Measurements from ENCODE around the gene EIF2AK3.

EIF2AK3 gene

DNA sequence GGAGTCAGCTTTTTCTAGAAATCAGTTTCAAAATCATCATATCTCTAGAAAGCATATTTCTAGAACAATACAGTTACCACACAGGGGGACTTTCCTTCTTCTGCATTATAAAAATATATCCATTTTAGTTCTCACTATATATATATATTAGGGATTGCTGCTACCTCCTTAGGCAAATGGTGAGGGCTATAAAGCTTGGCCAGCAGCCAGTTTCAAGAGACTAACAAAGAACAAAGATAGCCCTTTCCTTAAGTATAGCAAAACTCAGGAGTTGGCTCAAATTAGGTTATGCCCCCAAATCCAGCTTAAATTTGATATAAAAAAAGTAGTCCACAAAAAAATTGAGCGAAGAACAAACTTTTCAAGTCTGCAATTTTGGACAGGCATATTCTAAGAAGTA, 70.0 kb downstream of the EIF2AK3 start:
- no peak for TF ChIP-seq CTCF (conservative IDR thresholded peaks at IDR 0.05; ENCODE audit: low read length)
- TF ChIP-seq EZH2phosphoT487 (IDR thresholded peaks at IDR 0.05; ENCODE audit: borderline replicate concordance), result no peak
- no peaks in the 10 kb centered on the region for H3K79me2 ChIP-seq (ENCODE audit: insufficient read depth, low read length)
- no peaks in the 10 kb centered on the region for H3F3A ChIP-seq (ENCODE audit: low read depth)
- H4K20me1 ChIP-seq (ENCODE audit: insufficient read depth, low read length, poor library complexity, severe bottlenecking), result no peaks in the 10 kb centered on the region
- H3K4me3 ChIP-seq (ENCODE audit: low read length, poor library complexity, severe bottlenecking), result no peak overlapping the region
- no peaks in the 10 kb centered on the region for H3K4me1 ChIP-seq (ENCODE audit: insufficient read depth, low read length, poor library complexity, severe bottlenecking)
- no peaks in the 10 kb centered on the region for H3K9me2 ChIP-seq (replicated peaks; ENCODE audit: low read depth, low read length)
- H3K9me3 ChIP-seq (ENCODE audit: insufficient read depth, low read depth, low read length), result no peaks in the 10 kb centered on the region
- H3K27me3 ChIP-seq (ENCODE audit: insufficient read depth, low read length, poor library complexity, severe bottlenecking), result no peaks in the 10 kb centered on the region
- no peak overlapping the region for H3K4me2 ChIP-seq (ENCODE audit: low read depth, low read length, poor library complexity, severe bottlenecking)
- peaks cover 60% of the 10 kb centered on the region for H3K36me3 ChIP-seq (ENCODE audit: insufficient read depth, low read length)
- H3K9ac ChIP-seq (ENCODE audit: low read depth, low read length, poor library complexity, severe bottlenecking), result no peak overlapping the region
- no peak overlapping the region for H2AFZ ChIP-seq (ENCODE audit: low read length)

DNA sequence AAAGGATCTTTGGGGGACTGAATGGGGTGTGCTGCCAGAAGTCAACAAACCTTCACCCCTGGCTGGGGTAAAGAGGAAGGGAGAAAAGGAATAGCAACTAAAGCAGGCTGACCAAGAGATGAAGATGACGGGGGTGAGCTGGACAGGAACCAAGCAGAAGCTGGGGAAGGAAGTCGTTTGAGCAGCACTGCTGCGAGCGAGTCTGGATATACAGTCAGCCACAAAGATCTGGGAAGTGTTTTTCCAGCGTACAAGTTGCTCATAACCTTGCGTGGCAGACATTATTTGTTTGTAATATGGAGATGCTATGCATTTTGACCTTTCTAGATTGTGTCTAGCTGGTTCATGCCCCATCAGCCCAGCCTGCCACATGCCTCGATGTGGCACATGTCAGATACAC, 71.2 kb downstream of the EIF2AK3 start:
- TF ChIP-seq EZH2phosphoT487 (IDR thresholded peaks at IDR 0.05; ENCODE audit: borderline replicate concordance), result no peak
- TF ChIP-seq CTCF (conservative IDR thresholded peaks at IDR 0.05; ENCODE audit: low read length), result no peak
- no peaks in the 10 kb centered on the region for H3F3A ChIP-seq (ENCODE audit: low read depth)

DNA sequence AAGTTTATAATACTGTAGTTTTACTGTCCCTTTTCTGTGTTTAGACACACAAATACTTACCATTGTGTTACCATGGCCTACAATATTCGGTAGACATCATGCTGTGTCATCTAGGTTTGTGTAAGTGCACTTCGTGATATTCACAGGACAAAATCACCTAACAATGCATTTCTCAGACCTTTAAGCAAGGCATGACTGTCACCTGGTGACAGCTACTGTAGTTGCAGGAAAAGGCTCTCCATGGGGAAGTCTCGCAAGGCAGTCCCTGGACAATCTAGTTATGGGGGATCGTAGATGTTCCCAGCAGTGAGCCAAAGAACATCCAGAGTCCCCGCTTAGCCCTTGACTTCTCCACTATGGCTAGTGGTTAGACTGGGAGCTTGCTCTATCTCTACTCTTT, 73.1 kb downstream of the EIF2AK3 start:
- H3K4me1 ChIP-seq (ENCODE audit: insufficient read depth, low read length, poor library complexity, severe bottlenecking), result no peaks in the 10 kb centered on the region
- no peak overlapping the region for H3K4me3 ChIP-seq (ENCODE audit: low read length, poor library complexity, severe bottlenecking)
- H4K20me1 ChIP-seq (ENCODE audit: insufficient read depth, low read length, poor library complexity, severe bottlenecking), result no peaks in the 10 kb centered on the region
- no peak for TF ChIP-seq EZH2phosphoT487 (IDR thresholded peaks at IDR 0.05; ENCODE audit: borderline replicate concordance)
- 0 out of 2 replicates have a peak, but pooled peaks have one; percentile 18 for TF ChIP-seq CTCF (conservative IDR thresholded peaks at IDR 0.05; ENCODE audit: low read length)
- H2AFZ ChIP-seq (ENCODE audit: low read length), result no peak overlapping the region
- H3K9ac ChIP-seq (ENCODE audit: low read depth, low read length, poor library complexity, severe bottlenecking), result no peak overlapping the region
- H3K79me2 ChIP-seq (ENCODE audit: insufficient read depth, low read length), result no peaks in the 10 kb centered on the region
- no peak overlapping the region for H3K4me2 ChIP-seq (ENCODE audit: low read depth, low read length, poor library complexity, severe bottlenecking)
- no peaks in the 10 kb centered on the region for H3K9me3 ChIP-seq (ENCODE audit: insufficient read depth, low read depth, low read length)
- H3K36me3 ChIP-seq (ENCODE audit: insufficient read depth, low read length), result peaks cover 33% of the 10 kb centered on the region; the same call in 1 of the 2 replicates
- no peaks in the 10 kb centered on the region for H3K9me2 ChIP-seq (replicated peaks; ENCODE audit: low read depth, low read length)
- H3F3A ChIP-seq (ENCODE audit: low read depth), result no peaks in the 10 kb centered on the region
- no peaks in the 10 kb centered on the region for H3K27me3 ChIP-seq (ENCODE audit: insufficient read depth, low read length, poor library complexity, severe bottlenecking)

More for the DNA sequence above, 71.2 kb downstream of the EIF2AK3 start:
- no peaks in the 10 kb centered on the region for H4K20me1 ChIP-seq (ENCODE audit: insufficient read depth, low read length, poor library complexity, severe bottlenecking)
- no peak overlapping the region for H3K4me2 ChIP-seq (ENCODE audit: low read depth, low read length, poor library complexity, severe bottlenecking)
- H2AFZ ChIP-seq (ENCODE audit: low read length), result no peak overlapping the region
- no peaks in the 10 kb centered on the region for H3K27me3 ChIP-seq (ENCODE audit: insufficient read depth, low read length, poor library complexity, severe bottlenecking)
- no peaks in the 10 kb centered on the region for H3K4me1 ChIP-seq (ENCODE audit: insufficient read depth, low read length, poor library complexity, severe bottlenecking)
- peaks cover 50% of the 10 kb centered on the region for H3K36me3 ChIP-seq (ENCODE audit: insufficient read depth, low read length)
- no peaks in the 10 kb centered on the region for H3K9me2 ChIP-seq (replicated peaks; ENCODE audit: low read depth, low read length)
- no peak overlapping the region for H3K4me3 ChIP-seq (ENCODE audit: low read length, poor library complexity, severe bottlenecking)
- H3K9ac ChIP-seq (ENCODE audit: low read depth, low read length, poor library complexity, severe bottlenecking), result no peak overlapping the region
- H3K9me3 ChIP-seq (ENCODE audit: insufficient read depth, low read depth, low read length), result no peaks in the 10 kb centered on the region
- H3K79me2 ChIP-seq (ENCODE audit: insufficient read depth, low read length), result no peaks in the 10 kb centered on the region

Data from Loucy (cell line).